HG02885 (cell line): ENCODE measurements around the gene HSD17B7.
"Not testable (repeated sequence)": the region's sequence is repeated elsewhere in the genome, so short reads cannot be mapped to it uniquely, and the experiment has no call there.

Experiments used
- ATAC-seq: cut with Tn5 transposase; IDR thresholded peaks from one replicate; pipeline ENCODE4 v1.9.1; 2021; ENCODE audit warnings: mild to moderate bottlenecking; ENCODE audit not compliant: unreplicated experiment, poor library complexity

The HSD17B7 gene

GRCh38 chr1:162790303-162790984, at the start of gene HSD17B7:
Gene HSD17B7, plus strand, starts transcription at chr1:162790702. Its CDS starts 99 bp downstream, at chr1:162790801.
- peak; percentile 100 for ATAC-seq

DNA sequence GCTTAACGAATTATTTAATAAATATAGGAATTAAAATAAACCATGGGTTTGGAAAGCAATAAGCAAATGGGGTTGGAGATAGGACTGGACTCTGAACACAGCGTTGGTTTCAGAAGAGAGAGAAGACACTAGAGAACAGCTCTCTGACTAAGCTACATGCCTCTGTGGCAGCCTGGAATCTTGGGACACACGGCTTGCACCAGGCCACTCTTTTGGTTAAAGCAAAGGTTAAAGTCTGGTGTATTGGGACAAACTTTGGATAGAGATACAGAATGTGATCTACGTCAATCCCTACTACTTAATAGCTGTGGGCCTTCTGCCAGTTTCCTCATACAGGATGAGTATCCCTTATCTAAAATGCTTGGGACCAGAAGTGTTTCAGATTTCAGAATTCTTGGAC, 49.7 kb upstream of the HSD17B7 start:
- ATAC-seq: no peak

DNA sequence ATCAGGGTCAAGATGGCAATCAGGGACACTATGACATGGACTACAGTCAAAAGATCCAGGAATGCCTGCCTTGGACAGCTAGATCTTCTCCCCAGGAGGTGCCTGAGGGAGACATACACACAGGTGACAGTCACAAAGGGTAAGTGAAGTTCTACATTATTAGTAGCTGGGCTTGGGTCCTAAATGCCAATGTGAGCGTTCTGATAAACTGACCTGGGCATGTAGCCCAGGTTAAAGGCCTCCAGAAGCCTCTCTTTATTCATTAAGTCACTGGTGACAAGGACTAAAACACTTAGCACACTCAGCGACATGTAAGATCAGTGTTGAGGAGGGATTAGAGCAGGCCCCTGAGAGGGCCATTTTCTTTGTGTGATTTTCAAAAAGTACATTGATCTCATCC, 48.9 kb upstream of the HSD17B7 start:
- ATAC-seq: no peak

DNA sequence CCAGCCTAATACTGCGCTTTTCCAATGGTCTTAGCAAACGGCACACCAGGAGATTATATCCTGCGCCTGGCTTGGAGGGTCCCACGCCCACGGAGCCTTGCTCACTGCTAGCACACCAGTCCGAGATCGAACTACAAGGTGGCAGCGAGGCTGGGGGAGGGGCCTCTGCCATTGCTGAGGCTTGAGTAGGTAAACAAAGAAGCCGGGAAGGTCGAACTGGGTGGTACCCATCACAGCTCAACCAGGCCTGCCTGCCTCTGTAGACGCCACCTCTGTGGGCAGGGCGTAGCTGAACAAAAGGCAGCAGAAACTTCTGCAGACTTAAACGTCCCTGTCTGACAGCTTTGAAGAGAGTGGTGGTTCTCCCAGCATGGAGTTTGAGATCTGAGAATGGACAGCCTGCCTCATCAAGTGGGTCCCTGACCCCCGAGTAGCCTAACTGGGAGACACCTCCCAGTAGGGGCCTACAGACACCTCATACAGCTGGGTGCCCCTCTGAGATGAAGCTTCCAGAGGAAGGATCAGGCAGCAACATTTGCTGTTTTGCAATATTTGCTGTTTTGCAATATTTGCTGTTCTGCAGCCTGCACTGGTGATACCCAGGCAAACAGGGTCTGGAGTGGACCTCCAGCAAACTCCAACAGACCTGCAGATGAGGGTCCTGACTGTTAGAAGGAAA, 44.1 kb upstream of the HSD17B7 start:
- ATAC-seq: not testable (repeated sequence)

- no peak for ATAC-seq
Observed at GRCh38 chr1:162753001-162753658, 37.4 kb upstream of the HSD17B7 start.

- no peak for ATAC-seq
Observed at GRCh38 chr1:162753998-162754585, 36.4 kb upstream of the HSD17B7 start.

GRCh38 chr1:162755306-162755705, 35.2 kb upstream of the HSD17B7 start:
- ATAC-seq: no peak

- no peak for ATAC-seq
Observed at GRCh38 chr1:162756523-162756922, 34.0 kb upstream of the HSD17B7 start.

DNA sequence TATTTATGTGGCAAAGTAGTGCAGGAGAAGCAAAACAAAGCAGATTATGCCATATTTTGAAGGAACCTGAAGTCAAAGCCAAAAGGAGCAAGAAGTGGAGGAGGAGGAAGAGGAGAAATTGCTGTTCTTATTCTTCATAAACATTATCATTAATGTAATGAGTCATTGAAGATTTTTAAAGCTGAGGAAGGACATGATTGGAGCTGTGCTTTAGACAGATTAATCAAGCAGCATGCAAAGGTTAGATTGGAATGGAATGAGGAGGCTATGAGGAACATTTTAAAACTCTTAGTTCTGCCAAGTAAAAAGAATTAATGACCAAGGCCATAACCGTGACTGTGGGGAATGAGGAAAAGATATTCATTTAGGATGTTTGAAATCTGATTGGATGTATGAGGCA, 33.0 kb upstream of the HSD17B7 start:
- no peak for ATAC-seq

DNA sequence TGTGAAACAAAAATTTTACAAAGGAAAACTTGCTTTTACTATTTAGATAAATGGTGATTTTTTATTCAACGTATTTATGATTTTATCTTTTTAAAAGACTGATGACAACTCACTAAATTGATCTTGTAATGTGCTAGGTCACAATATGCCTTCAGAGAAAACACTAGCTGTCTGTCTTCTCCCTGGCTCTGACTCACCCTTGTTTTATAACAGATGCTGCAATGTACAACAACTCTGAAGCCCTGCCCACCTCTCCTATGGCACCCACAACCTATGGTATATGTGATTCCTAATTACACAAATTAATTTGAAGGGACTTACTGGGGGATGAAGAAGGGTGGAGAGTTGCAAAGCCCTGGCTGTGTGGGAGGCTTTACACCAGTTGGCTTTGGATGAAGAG, 24.7 kb upstream of the HSD17B7 start:
- no peak for ATAC-seq

GRCh38 chr1:162772571-162773154, 17.8 kb upstream of the HSD17B7 start:
- ATAC-seq: no peak

DNA sequence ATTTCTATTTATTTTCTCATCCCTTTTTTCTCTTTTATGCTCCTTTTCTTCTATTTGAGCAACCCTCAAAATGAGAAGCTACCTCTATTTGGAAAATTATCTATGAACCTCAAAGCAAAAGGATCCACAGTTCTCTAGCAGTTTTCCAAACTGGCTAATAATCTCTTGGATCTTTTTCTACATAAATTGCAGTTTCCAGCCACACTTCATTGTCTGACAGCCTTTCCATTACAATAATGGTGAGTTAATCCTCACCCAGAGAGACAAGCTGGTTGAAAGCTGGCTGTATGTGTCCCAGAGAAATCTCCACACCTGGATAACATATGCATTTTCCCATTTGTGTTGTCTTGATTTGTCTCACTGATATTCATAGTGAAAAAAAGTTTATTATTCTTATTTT, 16.5 kb upstream of the HSD17B7 start:
- ATAC-seq: no peak

GRCh38 chr1:162779043-162779442, 11.5 kb upstream of the HSD17B7 start:
- ATAC-seq: no peak

DNA sequence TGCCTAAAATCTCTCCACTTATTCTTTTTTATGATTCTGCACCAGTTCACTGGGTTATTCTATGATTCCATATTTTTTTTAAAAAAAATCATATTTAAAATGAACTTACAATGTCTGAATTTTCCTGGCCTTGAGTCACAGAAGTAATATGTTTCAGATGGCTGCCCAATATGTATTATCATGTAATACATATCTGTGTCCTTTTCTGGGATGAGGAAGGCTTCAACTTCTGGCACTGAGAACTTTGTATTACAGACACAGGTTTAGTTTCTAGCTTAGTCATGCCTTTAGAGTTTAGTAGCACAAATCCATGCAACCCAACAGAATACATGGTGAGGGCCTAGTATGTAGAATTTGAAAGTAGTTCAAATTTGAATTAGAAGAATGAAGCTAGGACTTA, 7.8 kb upstream of the HSD17B7 start:
- no peak for ATAC-seq

DNA sequence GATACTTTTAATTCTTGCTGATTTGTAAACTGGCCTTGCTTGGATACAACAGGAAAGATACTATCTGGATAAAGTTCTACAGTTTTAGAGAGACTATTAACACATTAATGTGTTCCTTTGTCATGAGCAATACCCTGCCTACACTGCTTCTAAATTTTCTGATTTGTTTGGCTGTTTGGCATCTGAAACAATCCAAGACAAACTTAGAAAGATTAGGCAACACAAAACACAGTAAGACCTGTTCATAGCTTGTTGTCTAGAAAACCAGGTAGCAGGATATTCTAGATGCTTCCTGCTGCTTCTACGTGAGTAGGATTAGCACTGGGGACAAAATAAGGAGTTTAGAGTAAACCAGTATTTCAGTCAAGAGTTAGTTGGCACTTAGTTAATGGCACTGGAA, 5.6 kb upstream of the HSD17B7 start:
- not testable (repeated sequence) for ATAC-seq

GRCh38 chr1:162788783-162789182, 1.7 kb upstream of the HSD17B7 start:
- not testable (repeated sequence) for ATAC-seq

DNA sequence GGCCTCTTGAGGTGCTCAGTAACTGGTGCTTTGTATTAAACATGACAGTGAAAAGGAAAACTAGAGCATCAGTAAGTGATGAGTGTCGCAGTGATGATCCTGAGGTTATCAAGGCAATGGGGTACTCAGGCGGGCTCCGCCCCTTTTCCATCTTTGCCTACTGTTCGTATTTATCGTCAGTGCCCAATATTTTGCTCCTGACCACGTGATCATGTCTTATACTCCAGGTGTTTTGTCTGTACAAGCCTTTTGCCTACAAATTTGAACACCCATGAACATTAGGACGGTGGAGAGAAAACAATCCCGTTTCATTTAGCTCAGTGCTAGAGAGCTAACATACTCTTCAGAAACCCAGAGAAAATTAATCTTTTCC, 469 bp downstream of the HSD17B7 start:
- ATAC-seq: not testable (repeated sequence)

DNA sequence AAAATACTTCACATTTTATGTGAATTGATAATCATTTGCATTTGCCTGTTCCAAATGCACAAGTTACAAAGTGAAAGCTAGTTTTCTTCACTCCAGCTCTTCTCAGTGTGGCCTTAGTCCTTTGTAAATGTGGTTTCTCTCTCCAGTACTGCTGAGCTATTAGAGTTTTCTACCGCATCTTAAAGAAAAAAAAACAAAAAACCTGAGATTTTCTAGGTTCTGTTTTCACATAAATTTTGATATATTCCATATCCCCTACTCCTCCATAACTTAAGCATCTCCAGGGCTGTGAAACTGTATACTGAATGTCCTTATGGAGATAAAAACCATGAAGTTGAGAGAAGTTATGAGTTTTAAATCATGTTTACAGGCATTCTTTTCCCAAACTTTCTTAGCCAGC, 3.8 kb downstream of the HSD17B7 start:
- ATAC-seq: not testable (repeated sequence)

- ATAC-seq: not testable (repeated sequence)
Observed at GRCh38 chr1:162796617-162797279, 6.2 kb downstream of the HSD17B7 start.
